Neuronal stem cell (in vitro differentiated cells): ENCODE measurements around the gene SORCS2.

Experiments
- DNase-seq: peaks from one replicate; pipeline ENCODE4 v3.0.0-alpha.2; 2013; ENCODE audit warnings: low spot score
- H2AFZ ChIP-seq: one replicate; pipeline ENCODE4 v1.6.1; 2013; ENCODE audit warnings: mild to moderate bottlenecking, low read length, inconsistent platforms
- H2AK5ac ChIP-seq: 2 replicates; pipeline ENCODE4 v1.6.1; 2013; ENCODE audit warnings: low read depth, mild to moderate bottlenecking, inconsistent platforms, low read length, moderate library complexity, mixed read lengths
- H2BK120ac ChIP-seq: 2 replicates; pipeline ENCODE4 v1.6.1; 2013; ENCODE audit warnings: low read depth, mild to moderate bottlenecking, inconsistent platforms, low read length, moderate library complexity, mixed read lengths
- H2BK12ac ChIP-seq: one replicate; pipeline ENCODE4 v1.6.1; 2013; ENCODE audit warnings: low read length, inconsistent platforms
- H2BK15ac ChIP-seq: 2 replicates; pipeline ENCODE4 v1.6.1; 2013; ENCODE audit warnings: mild to moderate bottlenecking, low read length, inconsistent platforms, mixed read lengths
- H2BK5ac ChIP-seq: one replicate; pipeline ENCODE4 v1.6.1; 2013; ENCODE audit warnings: inconsistent platforms, mild to moderate bottlenecking, low read length, moderate library complexity
- H3K14ac ChIP-seq: one replicate; pipeline ENCODE4 v1.6.1; 2013; ENCODE audit warnings: low read length, inconsistent platforms
- H3K18ac ChIP-seq: 2 replicates; pipeline ENCODE4 v1.6.1; 2013; ENCODE audit warnings: low read length, inconsistent platforms
- H3K23ac ChIP-seq: 2 replicates; pipeline ENCODE4 v1.6.1; 2013; ENCODE audit warnings: low read depth, mild to moderate bottlenecking, mixed read lengths, low read length, inconsistent platforms; ENCODE audit not compliant: poor library complexity
- H3K27ac ChIP-seq: replicated peaks from 3 replicates; pipeline ENCODE4 v1.5.1; 2013; ENCODE audit warnings: low read length, inconsistent platforms
- H3K27me3 ChIP-seq, 3 experiments: 2 replicates each; pipeline ENCODE4 v1.6.1; 2013; ENCODE audit warnings: low read length in 3 of 3, mild to moderate bottlenecking in 2 of 3, inconsistent platforms in 1 of 3, low read depth in 1 of 3, mixed read lengths in 1 of 3, moderate library complexity in 1 of 3; ENCODE audit not compliant: control insufficient read depth in 3 of 3, insufficient read depth in 3 of 3
- H3K36me3 ChIP-seq, 2 donors: replicated peaks in 1 of 2; 2 replicates each; pipeline ENCODE4 v1.6.1; 2013; ENCODE audit warnings: low read length in 2 of 2; ENCODE audit not compliant: control insufficient read depth in 2 of 2, insufficient read depth in 2 of 2
- H3K4ac ChIP-seq: 2 replicates; pipeline ENCODE4 v1.6.1; 2013; ENCODE audit warnings: inconsistent platforms, mild to moderate bottlenecking, low read length, moderate library complexity
- H3K4me1 ChIP-seq, 2 donors: 1 replicate in 1 of 2; 2 replicates in 1 of 2; pipeline ENCODE4 v1.6.1; 2013; ENCODE audit warnings: low read length in 2 of 2, low read depth in 1 of 2; ENCODE audit not compliant: control insufficient read depth in 2 of 2, insufficient read depth in 1 of 2
- H3K4me2 ChIP-seq: one replicate; pipeline ENCODE4 v1.6.1; 2013; ENCODE audit warnings: mild to moderate bottlenecking, low read length, inconsistent platforms; ENCODE audit not compliant: insufficient read depth, poor library complexity, severe bottlenecking
- H3K4me3 ChIP-seq, 2 donors: 2 replicates each; pipeline ENCODE4 v1.5.1; 2013; ENCODE audit warnings: low read length in 2 of 2, mild to moderate bottlenecking in 2 of 2, inconsistent platforms in 1 of 2, moderate library complexity in 1 of 2
- H3K79me1 ChIP-seq: one replicate; pipeline ENCODE4 v1.6.1; 2013; ENCODE audit warnings: low read depth, mild to moderate bottlenecking, inconsistent platforms, low read length, moderate library complexity
- H3K9ac ChIP-seq: one replicate; pipeline ENCODE4 v1.6.1; 2013; ENCODE audit warnings: mild to moderate bottlenecking, low read depth, low read length, inconsistent platforms; ENCODE audit not compliant: poor library complexity
- H3K9me3 ChIP-seq, 2 donors: replicated peaks in 1 of 2; 2 replicates each; pipeline versions ENCODE3 to v1.6.1; 2013; ENCODE audit warnings: low read length in 2 of 2, mild to moderate bottlenecking in 2 of 2, inconsistent platforms in 1 of 2, low read depth in 1 of 2, mixed read lengths in 1 of 2, moderate library complexity in 1 of 2; ENCODE audit not compliant: control insufficient read depth in 2 of 2, insufficient read depth in 1 of 2
- H4K8ac ChIP-seq: one replicate; pipeline ENCODE4 v1.6.1; 2013; ENCODE audit warnings: low read depth, mild to moderate bottlenecking, inconsistent platforms, low read length, moderate library complexity
- H4K91ac ChIP-seq: one replicate; pipeline ENCODE4 v1.6.1; 2013; ENCODE audit warnings: low read length, low read depth, mild to moderate bottlenecking, inconsistent platforms; ENCODE audit not compliant: poor library complexity
- WGBS, 2 donors: extraction: QIAGEN DNeasy Blood & Tissue Kit; methylation state at CpG; one replicate each; pipeline ENCODE4 v1.1.7; 2013; ENCODE audit warnings: missing lambda C conversion rate in 2 of 2, mixed read lengths in 1 of 2; ENCODE audit not compliant: insufficient read length in 2 of 2, insufficient replicate concordance in 1 of 2; ENCODE audit errors: extremely low coverage in 2 of 2; 5-methylcytosine and 5-hydroxymethylcytosine counted together

SORCS2 gene

DNA sequence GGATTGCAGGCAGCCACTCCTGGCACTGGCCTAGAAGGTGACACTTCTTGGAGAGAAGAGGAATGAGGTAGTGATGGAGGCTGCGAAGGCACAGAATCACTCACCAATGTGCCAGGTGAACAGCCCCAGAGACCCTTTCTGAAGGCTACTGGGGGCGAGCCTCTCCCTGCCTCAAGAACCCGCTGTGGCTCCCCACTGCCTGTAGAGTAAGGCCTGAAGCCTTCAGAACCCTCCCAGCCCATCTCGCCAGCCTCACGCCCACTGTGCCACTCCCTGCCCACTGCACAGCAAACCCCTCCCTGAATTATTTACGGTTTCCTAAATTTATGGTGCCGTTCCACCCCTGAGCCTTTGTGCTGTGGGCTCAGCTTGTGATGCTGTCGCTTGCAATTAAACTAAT lies 24.2 kb upstream of the SORCS2 start:
- no CpG with 5 or more reads among the region's 8 CpGs for WGBS, 2 donors
- no peak overlapping the region for H2BK5ac ChIP-seq
- H3K79me1 ChIP-seq = no peaks in the 10 kb centered on the region
- no peaks in the 10 kb centered on the region for H3K36me3 ChIP-seq
- no peak overlapping the region for H2BK120ac ChIP-seq
- no peak overlapping the region for H3K27ac ChIP-seq
- no peak overlapping the region for H3K23ac ChIP-seq
- H3K27me3 ChIP-seq = peaks cover 0 to 8% (median 0%) of the 10 kb centered on the region in 3 experiments
- H3K4me3 ChIP-seq = peak overlapping the region in 1 of 2 donors; percentile 33
- no peak overlapping the region for H3K18ac ChIP-seq
- H4K91ac ChIP-seq = no peak overlapping the region
- DNase-seq = no peak
- H3K9me3 ChIP-seq = no peaks in the 10 kb centered on the region
- no peak overlapping the region for H3K4ac ChIP-seq
- H3K4me2 ChIP-seq = no peak overlapping the region
- H3K9ac ChIP-seq = no peak overlapping the region
- H2BK12ac ChIP-seq = no peak overlapping the region
- no peak overlapping the region for H4K8ac ChIP-seq
- H2BK15ac ChIP-seq = peak overlapping the region; percentile 15
- no peak overlapping the region for H3K14ac ChIP-seq
- H2AK5ac ChIP-seq = no peak overlapping the region
- no peak overlapping the region for H2AFZ ChIP-seq
- H3K4me1 ChIP-seq = no peaks in the 10 kb centered on the region

DNA sequence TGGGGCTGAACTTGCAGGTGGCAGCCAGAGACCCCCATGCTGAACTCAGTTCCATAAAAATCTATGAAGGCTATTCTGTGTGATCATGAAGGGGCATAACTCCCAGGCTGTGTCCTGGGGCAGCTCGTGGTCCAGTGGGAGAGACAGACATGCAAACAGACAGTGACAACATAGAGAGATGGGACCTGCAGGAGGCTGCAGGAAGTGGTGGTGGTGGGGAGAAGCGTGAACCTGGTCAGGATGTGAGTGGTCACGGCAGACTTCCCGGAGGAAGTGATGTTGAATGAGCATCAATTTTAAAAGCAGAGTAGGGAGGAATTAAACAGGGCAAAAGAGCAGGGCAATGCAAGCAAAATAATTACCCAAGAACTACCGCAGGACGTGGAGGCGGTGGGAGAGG lies 23.2 kb upstream of the SORCS2 start:
- no peaks in the 10 kb centered on the region for H3K4me1 ChIP-seq
- no peak overlapping the region for H3K4ac ChIP-seq
- H3K23ac ChIP-seq = no peak overlapping the region
- no peak overlapping the region for H3K9ac ChIP-seq
- no peak overlapping the region for H2BK5ac ChIP-seq
- DNase-seq = no peak
- H3K4me2 ChIP-seq = no peak overlapping the region
- no peak overlapping the region for H3K4me3 ChIP-seq
- WGBS, 2 donors = no CpG with 5 or more reads among the region's 7 CpGs
- H4K8ac ChIP-seq = no peak overlapping the region
- H2BK120ac ChIP-seq = no peak overlapping the region
- H2BK15ac ChIP-seq = no peak overlapping the region
- no peak overlapping the region for H3K18ac ChIP-seq
- H2AFZ ChIP-seq = no peak overlapping the region
- no peaks in the 10 kb centered on the region for H3K79me1 ChIP-seq
- no peak overlapping the region for H2BK12ac ChIP-seq
- H3K27me3 ChIP-seq = peaks cover 0 to 8% (median 0%) of the 10 kb centered on the region in 3 experiments
- no peak overlapping the region for H3K14ac ChIP-seq
- no peak overlapping the region for H4K91ac ChIP-seq
- no peaks in the 10 kb centered on the region for H3K9me3 ChIP-seq
- H2AK5ac ChIP-seq = no peak overlapping the region
- no peaks in the 10 kb centered on the region for H3K36me3 ChIP-seq
- H3K27ac ChIP-seq = no peak overlapping the region

DNA sequence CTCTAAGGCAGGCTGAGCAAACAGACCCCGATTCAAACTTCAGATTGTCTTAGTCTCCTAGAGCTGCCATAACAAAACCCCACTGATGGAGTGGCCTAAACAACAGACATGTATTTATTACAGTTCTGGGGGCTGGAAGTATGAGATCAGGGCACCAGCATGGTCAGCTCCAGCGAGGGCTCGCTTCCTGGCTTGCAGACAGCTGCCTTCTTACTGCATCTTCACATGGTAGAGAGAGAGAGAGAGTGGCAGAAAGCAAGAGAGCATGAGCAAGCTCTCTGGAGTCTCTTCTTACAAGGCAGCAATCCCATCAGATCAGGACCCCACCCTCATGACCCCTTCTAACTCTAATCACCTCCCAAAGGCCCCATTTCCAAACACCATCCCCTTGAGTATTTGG lies 22.3 kb upstream of the SORCS2 start:
- Histone ChIP-seq H3K9ac (peak overlapping the region; percentile 2), H2BK5ac (no peak overlapping the region), H2BK15ac (no peak overlapping the region), H3K4me3 (no peak overlapping the region), H2AFZ (no peak overlapping the region), H4K91ac (no peak overlapping the region), H3K27me3 (peaks cover 0 to 8% (median 0%) of the 10 kb centered on the region in 3 experiments), H3K4ac (no peak overlapping the region), H3K14ac (no peak overlapping the region), H3K9me3 (no peaks in the 10 kb centered on the region), H2BK12ac (no peak overlapping the region), H3K4me1 (no peaks in the 10 kb centered on the region), H3K79me1 (no peaks in the 10 kb centered on the region), H2AK5ac (no peak overlapping the region), H3K4me2 (no peak overlapping the region), H3K36me3 (no peaks in the 10 kb centered on the region), H4K8ac (no peak overlapping the region), H3K18ac (no peak overlapping the region), H3K27ac (no peak overlapping the region), H3K23ac (no peak overlapping the region), H2BK120ac (no peak overlapping the region)
- no peak for DNase-seq
- WGBS, 2 donors = no CpG with 5 or more reads among the region's 3 CpGs

DNA sequence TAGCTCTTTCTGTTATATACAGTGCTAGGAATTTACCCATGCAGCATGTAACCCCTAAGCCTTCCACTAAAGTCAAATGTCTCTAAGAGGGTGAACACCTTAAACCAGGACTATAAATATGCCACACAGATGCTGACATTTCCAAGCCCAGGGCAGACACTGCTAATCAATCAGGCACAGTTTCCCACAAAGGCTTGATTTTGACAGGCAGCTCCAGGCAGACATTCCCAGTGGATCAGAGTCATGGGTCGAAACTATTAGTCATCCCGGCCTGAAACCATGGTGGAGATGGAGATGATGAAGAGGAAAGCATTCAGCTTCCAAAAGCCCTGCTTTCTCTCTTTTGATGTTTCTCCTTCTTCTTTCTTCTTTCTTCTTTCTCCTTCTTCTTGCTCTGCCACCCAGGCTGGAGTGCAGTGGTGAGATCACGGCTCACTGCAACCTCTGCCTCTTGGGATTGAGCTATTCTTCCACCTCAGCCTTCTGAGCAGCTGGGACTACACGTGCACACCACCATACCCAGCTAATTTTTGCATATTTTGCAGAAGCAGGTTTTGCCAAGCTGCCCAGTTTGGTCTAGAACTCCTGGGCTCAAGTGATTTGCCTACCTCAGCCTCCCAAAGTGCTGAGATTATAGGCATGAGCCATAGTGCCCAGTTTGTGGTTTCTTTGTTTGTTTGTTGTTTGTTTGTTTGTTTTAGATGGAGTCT lies 21.0 kb upstream of the SORCS2 start:
- Histone ChIP-seq H3K9me3 (no peaks in the 10 kb centered on the region), H3K27ac (no peak overlapping the region), H3K14ac (no peak overlapping the region), H3K9ac (no peak overlapping the region), H3K18ac (no peak overlapping the region), H2BK120ac (no peak overlapping the region), H4K91ac (no peak overlapping the region), H2BK12ac (no peak overlapping the region), H3K4me2 (no peak overlapping the region), H3K4ac (no peak overlapping the region), H3K36me3 (no peaks in the 10 kb centered on the region), H2AFZ (no peak overlapping the region), H3K79me1 (no peaks in the 10 kb centered on the region), H3K23ac (no peak overlapping the region), H2AK5ac (no peak overlapping the region), H3K4me3 (no peak overlapping the region), H3K4me1 (no peaks in the 10 kb centered on the region), H2BK5ac (no peak overlapping the region), H4K8ac (no peak overlapping the region), H3K27me3 (peaks cover 0 to 8% (median 0%) of the 10 kb centered on the region in 3 experiments), H2BK15ac (no peak overlapping the region)
- no peak for DNase-seq
- WGBS, 2 donors = no CpG with 5 or more reads among the region's 4 CpGs
